AG04449 (cell line): Measurements from ENCODE around the gene CASP14.
"Not testable (repeated sequence)": the region's sequence is repeated elsewhere in the genome, so short reads cannot be mapped to it uniquely, and the experiment has no call there.

ENCODE experiments used
- CTCF ChIA-PET: fragments of 350-600 bp; formaldehyde crosslinking; extraction: SDS; loops from one replicate; lab custom pipeline; 2021; ENCODE audit warnings: antibody characterized with exemption; lab: Yijun Ruan, JAX
- POLR2A ChIA-PET: fragments of 400-600, 350-600 bp; formaldehyde crosslinking; extraction: SDS; loops from one replicate; lab custom pipeline; 2020; ENCODE audit warnings: antibody characterized with exemption, inconsistent platforms; lab: Yijun Ruan, JAX
- DNase-seq: peaks from one replicate; pipeline ENCODE4 v3.0.0-alpha.2; 2010; ENCODE audit warnings: low read depth, low spot score
- H3K4me3 ChIP-seq: 2 replicates; pipeline ENCODE4 v1.5.1; 2011; ENCODE audit warnings: low read depth, mild to moderate bottlenecking, control low read depth, low read length
- TF ChIP-seq, protein P1 (sequence below): IDR thresholded peaks from one replicate; pipeline ENCODE4 v1.5.1; 2011; ENCODE audit warnings: mild to moderate bottlenecking, moderate library complexity, low read length, control low read depth, inconsistent platforms; ENCODE audit not compliant: insufficient read depth; ENCODE audit errors: missing control alignments

Gene CASP14

DNA sequence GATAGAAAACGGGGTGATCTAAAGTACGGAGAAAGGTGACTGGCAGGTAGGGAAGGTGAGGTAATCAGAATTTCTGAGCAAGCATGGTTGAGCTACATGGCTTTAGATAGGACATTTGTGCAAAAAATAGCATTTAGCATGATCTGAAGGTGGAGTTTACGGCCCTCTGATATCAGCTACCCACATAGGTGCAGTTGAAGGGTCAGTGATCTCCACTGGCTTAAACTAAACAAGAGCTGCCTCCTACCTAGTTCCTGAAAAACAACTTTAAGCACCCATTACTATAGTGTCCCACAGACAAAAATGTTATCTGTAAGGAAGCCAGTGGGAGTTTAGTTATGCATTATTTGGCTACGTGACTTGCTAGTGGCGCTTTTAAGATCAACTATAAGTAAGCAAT, 1.2 kb upstream of the CASP14 start:
- TF ChIP-seq, protein P1, sequence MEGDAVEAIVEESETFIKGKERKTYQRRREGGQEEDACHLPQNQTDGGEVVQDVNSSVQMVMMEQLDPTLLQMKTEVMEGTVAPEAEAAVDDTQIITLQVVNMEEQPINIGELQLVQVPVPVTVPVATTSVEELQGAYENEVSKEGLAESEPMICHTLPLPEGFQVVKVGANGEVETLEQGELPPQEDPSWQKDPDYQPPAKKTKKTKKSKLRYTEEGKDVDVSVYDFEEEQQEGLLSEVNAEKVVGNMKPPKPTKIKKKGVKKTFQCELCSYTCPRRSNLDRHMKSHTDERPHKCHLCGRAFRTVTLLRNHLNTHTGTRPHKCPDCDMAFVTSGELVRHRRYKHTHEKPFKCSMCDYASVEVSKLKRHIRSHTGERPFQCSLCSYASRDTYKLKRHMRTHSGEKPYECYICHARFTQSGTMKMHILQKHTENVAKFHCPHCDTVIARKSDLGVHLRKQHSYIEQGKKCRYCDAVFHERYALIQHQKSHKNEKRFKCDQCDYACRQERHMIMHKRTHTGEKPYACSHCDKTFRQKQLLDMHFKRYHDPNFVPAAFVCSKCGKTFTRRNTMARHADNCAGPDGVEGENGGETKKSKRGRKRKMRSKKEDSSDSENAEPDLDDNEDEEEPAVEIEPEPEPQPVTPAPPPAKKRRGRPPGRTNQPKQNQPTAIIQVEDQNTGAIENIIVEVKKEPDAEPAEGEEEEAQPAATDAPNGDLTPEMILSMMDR: no peak
- DNase-seq: no peak
- CTCF ChIA-PET: no interaction called here
- POLR2A ChIA-PET: no interaction called here
- H3K4me3 ChIP-seq: no peak overlapping the region

DNA sequence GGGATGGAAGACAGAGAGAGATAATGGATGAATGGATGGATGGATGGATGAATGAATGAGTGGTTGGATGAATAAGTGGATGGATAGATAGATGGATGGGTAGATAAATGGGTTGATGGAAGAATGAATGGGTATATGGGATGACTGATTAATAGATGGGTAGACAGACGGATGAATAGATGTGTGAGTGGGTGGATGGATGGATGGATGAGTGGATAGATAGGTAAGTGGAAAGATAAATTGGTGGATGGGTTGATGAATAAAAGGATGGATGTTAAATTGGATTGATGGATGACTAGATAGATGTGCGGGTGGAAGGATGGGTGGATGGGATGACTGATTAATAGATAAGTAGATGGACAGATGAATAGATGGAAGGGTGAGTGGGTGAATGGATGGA, 1.4 kb downstream of the CASP14 start:
- no peak for DNase-seq
- ChIA-PET POLR2A (no interaction called here), CTCF (no interaction called here)
- TF ChIP-seq, protein P1: no peak
- no peak overlapping the region for H3K4me3 ChIP-seq

DNA sequence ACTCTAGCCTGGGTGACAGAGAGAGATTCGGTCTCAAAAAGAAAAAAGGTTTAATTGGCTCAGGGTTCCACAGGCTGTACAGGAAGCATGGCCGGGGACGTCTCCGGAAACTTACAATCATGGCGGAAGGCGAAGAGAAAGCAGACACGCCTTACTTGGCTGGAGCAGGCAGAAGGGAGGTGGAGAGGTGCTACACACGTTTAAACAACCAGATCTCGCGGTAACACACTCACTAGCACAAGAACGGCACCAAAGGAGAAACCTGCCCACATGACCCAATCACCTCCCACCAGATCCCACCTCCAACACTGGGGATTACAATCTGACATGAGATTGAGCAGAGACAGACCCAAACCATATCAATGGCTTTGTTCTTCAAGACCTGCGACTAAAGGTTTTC, 12.8 kb downstream of the CASP14 start:
- no peak overlapping the region for H3K4me3 ChIP-seq
- TF ChIP-seq, protein P1: no peak
- no peak for DNase-seq
- ChIA-PET CTCF (no interaction called here), POLR2A (no interaction called here)

DNA sequence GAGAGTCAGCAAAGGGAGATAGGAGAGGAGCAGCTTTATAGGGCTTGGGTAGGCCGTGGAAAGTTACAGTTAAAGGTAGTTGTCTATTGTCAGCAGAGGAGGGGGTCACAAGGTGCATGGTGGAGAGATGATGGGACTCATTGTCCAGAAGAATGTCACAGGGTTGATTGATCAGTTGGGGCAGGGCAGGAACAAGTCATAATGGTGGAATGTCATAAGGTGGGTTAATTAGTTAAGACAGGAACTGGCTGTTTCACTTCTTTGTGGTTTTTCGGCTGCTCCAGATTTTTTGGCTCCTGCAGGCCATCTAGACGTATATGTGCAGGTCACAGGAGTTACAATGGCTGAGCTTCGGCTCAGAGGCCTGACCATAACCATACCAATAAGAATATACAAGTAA, 21.1 kb downstream of the CASP14 start:
- H3K4me3 ChIP-seq, POLR2A ChIA-PET, CTCF ChIA-PET: not testable (repeated sequence)

DNA sequence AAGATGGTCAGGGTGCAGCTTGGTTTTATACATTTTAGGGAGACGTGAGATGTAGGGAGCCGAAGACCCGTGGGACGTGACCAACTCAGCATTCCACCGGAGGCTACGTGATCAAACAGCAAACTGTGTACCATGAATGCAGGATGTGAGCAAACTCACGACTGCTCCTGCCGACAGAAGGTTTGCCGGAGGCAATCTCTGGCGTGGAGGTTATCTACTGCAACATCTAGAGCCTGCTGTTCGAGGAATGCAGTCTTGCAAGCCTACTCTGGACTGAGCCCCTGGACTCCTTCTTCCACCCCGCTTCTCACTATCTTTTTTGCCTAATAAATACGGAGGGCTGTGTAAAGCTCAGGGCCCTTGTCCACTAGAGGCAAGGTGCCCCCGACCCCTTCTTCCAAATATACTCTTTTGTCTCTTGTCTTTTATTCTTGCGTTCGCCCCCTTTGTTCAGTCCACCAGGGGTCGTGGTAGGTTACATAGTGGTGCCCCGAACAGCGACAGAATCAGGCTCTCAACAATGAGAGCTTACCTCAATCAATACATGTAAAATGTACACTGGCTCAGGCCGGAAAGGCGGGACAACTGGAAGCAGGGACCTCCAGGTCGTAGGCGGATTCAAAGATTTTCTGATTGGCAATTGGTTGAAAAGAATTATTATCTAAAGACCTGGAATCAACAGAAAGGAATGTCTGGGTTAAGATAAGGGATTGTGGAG, 23.8 kb downstream of the CASP14 start:
- DNase-seq: no peak
- ChIA-PET CTCF (no interaction called here), POLR2A (no interaction called here)
- TF ChIP-seq, protein P1: no peak
- no peak overlapping the region for H3K4me3 ChIP-seq

More for the DNA sequence above, 21.1 kb downstream of the CASP14 start:
- not testable (repeated sequence) for DNase-seq

DNA sequence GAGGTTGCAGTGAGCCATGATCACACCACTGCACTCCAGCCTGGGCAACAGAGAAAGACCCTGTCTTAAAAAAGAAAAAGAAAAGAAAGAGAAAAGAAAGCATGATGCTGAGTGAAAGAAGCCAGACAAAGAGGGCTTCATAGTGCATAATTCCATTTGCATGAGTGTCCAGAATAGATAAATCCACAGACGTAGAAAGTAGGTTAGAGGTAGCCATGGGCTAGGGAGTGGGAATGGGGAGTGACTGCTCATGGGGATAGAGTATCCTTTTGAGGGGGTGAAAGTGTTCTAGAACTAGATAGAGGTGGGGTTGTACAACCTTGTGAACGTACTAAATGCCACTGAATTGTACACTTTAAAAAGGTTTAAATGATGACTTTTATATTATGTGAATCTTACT, 25.1 kb downstream of the CASP14 start:
- no peak for DNase-seq
- TF ChIP-seq, protein P1: no peak
- POLR2A ChIA-PET: no interaction called here
- CTCF ChIA-PET: interaction anchor here (0.7 kb wide), 1 partner anchor 26 kb away, joined by 4 read pairs; no protein-coding TSS in a partner anchor
- no peak overlapping the region for H3K4me3 ChIP-seq

DNA sequence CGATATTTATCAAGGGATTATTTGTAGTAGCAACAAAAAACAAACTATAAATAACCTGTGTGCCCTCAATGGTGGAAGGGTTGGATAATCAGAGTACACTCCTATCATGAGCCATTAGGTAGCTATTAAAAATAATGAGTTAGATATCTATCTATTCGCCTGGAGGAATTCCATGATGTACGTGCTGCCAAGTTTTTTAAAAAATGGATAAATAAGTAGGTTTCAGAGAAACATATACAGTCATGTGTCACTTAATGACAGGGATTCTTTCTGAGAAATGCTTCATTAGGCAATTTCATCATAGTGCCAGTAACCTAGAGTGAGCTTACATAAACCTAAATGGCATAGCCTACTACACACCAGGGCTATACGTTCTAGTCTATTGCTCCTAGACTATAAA, 26.5 kb downstream of the CASP14 start:
- TF ChIP-seq, protein P1: no peak
- ChIA-PET POLR2A (no interaction called here), CTCF (no interaction called here)
- H3K4me3 ChIP-seq: no peak overlapping the region
- DNase-seq: no peak

DNA sequence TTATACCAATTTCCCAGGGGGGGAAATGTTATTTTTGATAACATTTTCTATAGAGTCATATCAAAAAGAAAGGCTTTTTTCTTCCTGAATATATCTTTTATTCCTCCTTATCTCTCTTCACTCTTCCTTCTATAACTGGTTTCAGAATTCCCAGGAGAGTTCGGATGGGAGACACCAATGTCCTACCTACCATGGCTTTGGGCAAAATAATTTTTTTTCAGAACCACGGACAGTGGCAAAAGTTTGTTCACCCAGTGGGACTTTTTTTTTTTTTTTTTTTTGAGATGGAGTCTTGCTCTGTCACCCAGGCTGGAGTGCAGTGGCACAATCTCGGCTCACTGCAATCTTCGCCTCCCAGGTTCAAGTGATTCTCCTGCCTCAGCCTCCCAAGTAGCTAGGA, 30.7 kb downstream of the CASP14 start:
- DNase-seq, CTCF ChIA-PET, H3K4me3 ChIP-seq, POLR2A ChIA-PET: not testable (repeated sequence)
